ENCODE measurements around the gene NUP50. TPM values are rescaled to one million over a fixed set of nuclear protein-coding genes. Genes with fewer than 3 reads are reported as not detected.

Gene NUP50
- polyA plus RNA-seq, 1 experiment, result 13.9 TPM

DNA sequence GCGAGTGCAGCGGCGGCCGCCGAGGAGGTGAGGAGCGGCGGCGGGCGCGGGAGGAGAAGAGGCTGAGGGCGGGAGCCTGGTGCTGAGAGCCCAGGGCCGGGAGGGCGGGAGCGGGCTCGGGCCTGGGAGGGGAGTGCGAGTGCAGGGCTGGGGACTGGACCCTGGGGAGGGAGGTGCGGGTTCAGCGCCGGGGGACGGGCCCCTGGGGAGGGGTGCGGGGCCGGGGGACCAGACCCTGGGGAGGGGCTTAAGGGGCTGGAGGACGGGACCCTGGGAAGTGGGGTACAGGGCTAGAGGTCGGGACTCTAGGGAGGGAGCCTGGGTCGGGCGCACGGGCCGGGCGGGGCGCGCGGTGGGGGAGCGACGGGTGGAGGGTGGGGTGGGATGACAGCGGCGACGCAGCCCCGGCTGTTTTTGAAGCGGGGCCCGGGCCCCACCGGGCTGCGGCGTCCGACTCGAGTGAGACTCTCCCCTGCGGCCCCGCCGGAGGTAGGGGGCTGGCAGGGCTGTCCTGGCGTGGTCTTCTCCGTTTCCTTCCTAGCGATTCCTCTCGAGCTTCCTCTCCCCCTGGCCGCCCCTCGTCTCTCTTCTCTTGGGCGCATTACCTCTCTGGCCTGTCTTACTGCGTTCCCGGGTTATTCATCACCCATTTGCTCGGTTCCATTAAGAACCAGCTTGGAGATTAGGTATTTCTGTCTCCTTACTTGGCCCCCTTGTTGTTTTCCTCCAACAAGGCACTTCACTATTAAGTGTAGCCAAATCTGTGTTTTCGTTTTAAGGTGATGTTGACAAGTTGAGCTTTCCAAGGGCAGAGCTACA is 754 bp downstream of the NUP50 start:
- POLR2A ChIA-PET, result interaction anchor here (0.5 to 1.6 kb wide), 6 partner anchors 10 to 346 kb away, joined by 3 to 6 read pairs (median 4); no protein-coding TSS in a partner anchor
- TF ChIP-seq, protein P1, sequence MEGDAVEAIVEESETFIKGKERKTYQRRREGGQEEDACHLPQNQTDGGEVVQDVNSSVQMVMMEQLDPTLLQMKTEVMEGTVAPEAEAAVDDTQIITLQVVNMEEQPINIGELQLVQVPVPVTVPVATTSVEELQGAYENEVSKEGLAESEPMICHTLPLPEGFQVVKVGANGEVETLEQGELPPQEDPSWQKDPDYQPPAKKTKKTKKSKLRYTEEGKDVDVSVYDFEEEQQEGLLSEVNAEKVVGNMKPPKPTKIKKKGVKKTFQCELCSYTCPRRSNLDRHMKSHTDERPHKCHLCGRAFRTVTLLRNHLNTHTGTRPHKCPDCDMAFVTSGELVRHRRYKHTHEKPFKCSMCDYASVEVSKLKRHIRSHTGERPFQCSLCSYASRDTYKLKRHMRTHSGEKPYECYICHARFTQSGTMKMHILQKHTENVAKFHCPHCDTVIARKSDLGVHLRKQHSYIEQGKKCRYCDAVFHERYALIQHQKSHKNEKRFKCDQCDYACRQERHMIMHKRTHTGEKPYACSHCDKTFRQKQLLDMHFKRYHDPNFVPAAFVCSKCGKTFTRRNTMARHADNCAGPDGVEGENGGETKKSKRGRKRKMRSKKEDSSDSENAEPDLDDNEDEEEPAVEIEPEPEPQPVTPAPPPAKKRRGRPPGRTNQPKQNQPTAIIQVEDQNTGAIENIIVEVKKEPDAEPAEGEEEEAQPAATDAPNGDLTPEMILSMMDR (IDR thresholded peaks at IDR 0.05; ENCODE audit: low read depth, low read length), result no peak
- Histone ChIP-seq H3K9me3 (ENCODE audit: control insufficient read depth, insufficient read depth, low read length) (no peaks in the 10 kb centered on the region; the same call in 1 of the 2 replicates), H3K27me3 (ENCODE audit: control insufficient read depth, insufficient read depth, low read length) (no peaks in the 10 kb centered on the region), H3K27ac (ENCODE audit: low read depth, low read length) (peak overlapping the region; percentile 39), H3K4me3 (ENCODE audit: low read depth, low read length) (peak overlapping the region; percentile 74)
- DNase-seq (ENCODE audit: low read depth, low spot score), result no peak
- CTCF ChIA-PET, result interaction anchor here (0.9 to 2.4 kb wide), 6 partner anchors 44 to 344 kb away, joined by 3 to 11 read pairs (median 3); no protein-coding TSS in a partner anchor

- H3K27ac ChIP-seq (ENCODE audit: low read depth, low read length), result no peak overlapping the region
- H3K9me3 ChIP-seq (ENCODE audit: control insufficient read depth, insufficient read depth, low read length), result no peaks in the 10 kb centered on the region; the same call in 1 of the 2 replicates
- DNase-seq (ENCODE audit: low read depth, low spot score), result no peak
- H3K27me3 ChIP-seq (ENCODE audit: control insufficient read depth, insufficient read depth, low read length), result no peaks in the 10 kb centered on the region
- ChIA-PET POLR2A (interaction anchor here (0.7 kb wide), 1 partner anchor 45 kb away, joined by 3 read pairs; no protein-coding TSS in a partner anchor), CTCF (interaction anchor here (1.1 to 2.4 kb wide), 2 partner anchors 65 to 70 kb away, joined by 4 to 11 read pairs; no protein-coding TSS in a partner anchor)
- TF ChIP-seq, protein P1 (IDR thresholded peaks at IDR 0.05; ENCODE audit: low read depth, low read length), result no peak
- no peak overlapping the region for H3K4me3 ChIP-seq (ENCODE audit: low read depth, low read length)
Measured at GRCh38 chr22:45166932-45167331, 3.2 kb downstream of the NUP50 start.

DNA sequence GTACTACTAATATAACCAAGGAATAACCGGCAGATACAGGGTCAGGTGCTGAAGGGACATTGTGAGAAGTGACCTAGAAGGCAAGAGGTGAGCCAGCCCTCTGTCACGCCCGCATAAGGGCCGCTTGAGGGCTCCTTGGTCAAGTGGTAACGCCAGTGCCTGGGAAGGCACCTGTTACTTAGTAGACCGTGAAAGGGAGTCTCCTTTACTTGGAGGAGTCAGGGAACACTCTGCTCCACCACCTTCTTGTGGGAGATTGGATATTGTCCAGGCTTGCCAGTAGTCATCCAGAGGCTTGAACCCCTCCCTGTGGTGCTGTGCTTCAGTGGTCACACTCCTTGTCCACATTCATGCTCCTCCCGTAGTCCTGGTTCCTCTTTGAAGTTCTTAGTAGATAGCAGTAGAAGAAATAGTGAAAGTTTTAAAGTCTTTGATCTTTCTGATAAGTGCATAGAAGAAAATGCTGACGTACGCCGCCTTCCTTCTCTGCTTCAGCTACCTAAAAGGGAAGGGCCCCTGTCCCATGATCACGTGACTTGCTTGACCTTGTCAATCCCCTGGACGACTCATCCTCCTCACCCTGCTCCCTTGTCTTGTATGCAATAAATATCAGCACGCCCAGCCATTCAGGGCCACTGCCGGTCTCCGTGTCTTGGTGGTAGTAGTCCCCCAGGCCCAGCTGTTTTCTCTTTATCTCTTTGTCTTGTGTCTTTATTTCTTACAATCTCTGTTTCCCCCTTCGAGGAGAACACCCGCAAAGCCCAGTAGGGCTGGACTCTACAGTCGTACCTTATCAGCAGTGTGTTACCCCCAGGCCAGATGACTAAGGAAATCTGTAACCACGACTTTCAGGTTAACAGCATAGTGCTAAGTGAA is 6.1 kb downstream of the NUP50 start:
- POLR2A ChIA-PET, result no interaction called here
- TF ChIP-seq, protein P1 (IDR thresholded peaks at IDR 0.05; ENCODE audit: low read depth, low read length), result no peak
- no peaks in the 10 kb centered on the region for H3K9me3 ChIP-seq (ENCODE audit: control insufficient read depth, insufficient read depth, low read length)
- H3K27ac ChIP-seq (ENCODE audit: low read depth, low read length), result no peak overlapping the region
- CTCF ChIA-PET, result interaction anchor here (1.3 kb wide), 1 partner anchor 39 kb away, joined by 3 read pairs; no protein-coding TSS in a partner anchor
- DNase-seq (ENCODE audit: low read depth, low spot score), result no peak
- H3K27me3 ChIP-seq (ENCODE audit: control insufficient read depth, insufficient read depth, low read length), result no peaks in the 10 kb centered on the region
- no peak overlapping the region for H3K4me3 ChIP-seq (ENCODE audit: low read depth, low read length)

DNA sequence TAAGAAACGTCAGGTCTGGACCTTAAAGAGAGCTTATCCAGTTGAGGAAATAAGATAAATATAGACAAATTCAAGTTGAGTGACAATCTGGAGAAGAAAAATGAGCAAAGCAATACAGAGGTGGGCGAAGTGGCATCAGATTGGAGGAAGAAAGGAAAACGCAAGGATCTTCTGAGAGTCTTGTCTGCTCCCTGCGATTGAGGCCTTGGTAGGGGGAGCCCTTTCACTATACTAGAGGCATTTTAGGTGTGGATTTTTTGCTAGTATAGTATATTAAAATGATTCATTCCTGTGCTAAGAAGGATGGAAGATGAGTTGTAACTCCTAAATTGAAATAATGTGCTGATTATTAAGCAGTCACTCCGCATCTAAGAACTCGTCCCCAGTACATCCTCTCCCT is 8.1 kb downstream of the NUP50 start:
- ChIA-PET POLR2A (no interaction called here), CTCF (interaction anchor here (1.5 kb wide), 1 partner anchor 70 kb away, joined by 3 read pairs; no protein-coding TSS in a partner anchor)
- H3K27me3 ChIP-seq (ENCODE audit: control insufficient read depth, insufficient read depth, low read length), result no peaks in the 10 kb centered on the region
- H3K9me3 ChIP-seq (ENCODE audit: control insufficient read depth, insufficient read depth, low read length), result no peaks in the 10 kb centered on the region
- H3K27ac ChIP-seq (ENCODE audit: low read depth, low read length), result no peak overlapping the region
- no peak for DNase-seq (ENCODE audit: low read depth, low spot score)
- no peak overlapping the region for H3K4me3 ChIP-seq (ENCODE audit: low read depth, low read length)
- TF ChIP-seq, protein P1 (IDR thresholded peaks at IDR 0.05; ENCODE audit: low read depth, low read length), result 0 out of 2 replicates have a peak, but pooled peaks have one; percentile 24
